ENCODE data around the gene IFNAR1. TPM values are rescaled to one million over a fixed set of nuclear protein-coding genes. Genes with fewer than 3 reads are reported as not detected.

The IFNAR1 gene
- total and polyA plus RNA-seq, 2 donors (not counting 3 experiments of a cell fraction or from before 2014, with no cell fraction given), result 16.2 to 47.8 TPM

DNA sequence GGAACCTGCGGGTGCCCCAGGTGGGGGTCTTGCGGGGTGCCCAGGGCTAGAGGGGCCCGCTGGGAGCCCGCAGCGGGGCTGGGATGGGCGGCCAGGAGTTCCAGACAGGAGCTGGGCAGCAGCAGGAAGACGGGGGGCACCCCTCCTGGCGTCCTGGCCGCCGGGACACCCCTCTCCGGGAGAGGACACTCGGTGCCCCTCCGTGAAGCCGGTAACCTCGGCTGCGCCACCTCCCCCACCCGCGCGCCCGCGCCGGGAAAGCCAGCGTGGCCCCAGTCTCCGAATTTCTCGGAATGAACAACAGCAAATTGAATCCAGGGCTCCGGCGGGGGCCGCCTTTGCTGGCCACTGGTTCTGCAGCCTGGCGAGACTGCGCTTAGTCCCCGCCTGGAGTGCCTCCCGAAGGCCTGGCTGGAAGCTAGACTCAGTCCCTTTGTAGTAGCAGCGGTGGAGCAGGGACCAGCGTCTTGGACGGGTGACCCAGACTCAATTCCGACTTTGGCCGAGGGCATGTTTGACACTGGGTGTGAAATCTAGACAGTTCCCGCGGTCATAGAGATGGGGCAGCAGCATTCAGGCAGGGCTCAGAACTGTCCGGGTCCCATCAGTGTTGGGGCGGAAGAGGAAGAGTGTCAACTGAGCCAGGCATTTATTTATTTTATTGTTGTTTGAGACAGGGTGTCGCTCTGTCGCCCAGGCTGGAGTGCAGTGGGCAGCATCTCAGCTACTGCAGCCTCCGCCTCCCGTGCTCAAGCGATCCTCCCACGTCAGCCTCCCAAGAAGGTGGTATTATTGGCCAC, 79.2 kb downstream of the IFNAR1 start:
- no TSS peak for BruUV-seq (replicated peaks)
- H2AFZ ChIP-seq (ENCODE audit: low read depth, low read length), result peak overlapping the region; percentile 13
- no peaks in the 10 kb centered on the region for H3K9me1 ChIP-seq (replicated peaks; ENCODE audit: control insufficient read depth, extremely low read depth, insufficient read depth, low read length)
- peak overlapping the region; percentile 9 to 95 (median 49) for H3K4me3 ChIP-seq (replicated peaks in 1 of 3; ENCODE audit: insufficient read depth in 1 of 3, low read depth in 1 of 3, low read length in 3 of 3)
- no peaks in the 10 kb centered on the region for H3K9me3 ChIP-seq (replicated peaks; ENCODE audit: control insufficient read depth, insufficient read depth, low read length)
- H4K20me1 ChIP-seq (replicated peaks; ENCODE audit: control insufficient read depth, extremely low read depth, insufficient read depth, low read length), result no peaks in the 10 kb centered on the region
- FAIRE-seq (peak; percentile 67), DNase-seq (ENCODE audit: low read depth, low spot score) (peak; percentile 44)
- H3K4me1 ChIP-seq (ENCODE audit: control insufficient read depth, extremely low read depth, insufficient read depth, low read length), result peaks cover 7% of the 10 kb centered on the region
- peak overlapping the region; percentile 50 for H3K4me2 ChIP-seq (ENCODE audit: insufficient read depth, low read length)
- TF ChIP-seq POLR2A (IDR thresholded peaks at IDR 0.05; ENCODE audit: low read depth, low read length) (no peak), EZH2 (IDR thresholded peaks at IDR 0.05; ENCODE audit: borderline replicate concordance, low read depth, low read length, severe bottlenecking) (no peak), MYC (IDR thresholded peaks at IDR 0.05; ENCODE audit: low read depth, low read length) (no peak), CTCF (IDR thresholded peaks at IDR 0.05; ENCODE audit: extremely low read depth in 1 of 2, insufficient read depth in 1 of 2, low read depth in 1 of 2, low read length in 2 of 2) (no peak), GATA2 (IDR thresholded peaks at IDR 0.05; ENCODE audit: insufficient read depth, insufficient read length, low read depth, low read length) (no peak), FOS (IDR thresholded peaks at IDR 0.05; ENCODE audit: borderline replicate concordance, insufficient read depth, low read length) (no peak), JUN (IDR thresholded peaks at IDR 0.05; ENCODE audit: borderline replicate concordance, insufficient read depth, insufficient read length, low read depth) (no peak), POLR2AphosphoS5 (IDR thresholded peaks at IDR 0.05; ENCODE audit: insufficient read depth, low read depth, low read length) (no peak)
- TF ChIP-seq, protein P1, sequence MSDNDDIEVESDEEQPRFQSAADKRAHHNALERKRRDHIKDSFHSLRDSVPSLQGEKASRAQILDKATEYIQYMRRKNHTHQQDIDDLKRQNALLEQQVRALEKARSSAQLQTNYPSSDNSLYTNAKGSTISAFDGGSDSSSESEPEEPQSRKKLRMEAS (IDR thresholded peaks at IDR 0.05; ENCODE audit: insufficient read depth, insufficient read length), result no peak
- intact Hi-C loops (cut with micrococcal nuclease), result loop anchor here (2.0 kb wide), 1 partner anchor 43 kb away; no protein-coding TSS in a partner anchor
- peak overlapping the region; percentile 22 for H3K9ac ChIP-seq (replicated peaks; ENCODE audit: extremely low read depth, insufficient read depth, low read length)
- H3K27me3 ChIP-seq (ENCODE audit: control insufficient read depth in 2 of 2, insufficient read depth in 2 of 2, low read length in 2 of 2), result no peaks in the 10 kb centered on the region
- peaks cover 53% of the 10 kb centered on the region for H3K79me2 ChIP-seq (ENCODE audit: control insufficient read depth, insufficient read depth, low read length)
- POLR2A ChIA-PET, result no interaction called here
- CTCF ChIA-PET, result interaction anchor here (0.5 to 1.9 kb wide), 3 partner anchors 43 to 207 kb away, joined by 3 to 8 read pairs (median 3); no protein-coding TSS in a partner anchor
- no peaks in the 10 kb centered on the region for H3K36me3 ChIP-seq (ENCODE audit: control insufficient read depth in 2 of 2, extremely low read depth in 1 of 2, insufficient read depth in 2 of 2, low read length in 2 of 2)
- dilution Hi-C loops (cut with MboI; ENCODE audit: extremely low pct_ligation_motif_present, low sequenced_read_pairs), result no loop called here
- no peak overlapping the region for H3K27ac ChIP-seq (ENCODE audit: insufficient read depth, low read depth, low read length)
